Ishikawa (cell line): ENCODE measurements around the gene MAST4.

Experiments used
- CEBPB ChIP-seq: IDR thresholded peaks from 2 replicates; pipeline ENCODE4 v1.6.1; 2012
- CREB1 ChIP-seq: IDR thresholded peaks from 2 replicates; pipeline ENCODE4 v1.6.1; 2012; ENCODE audit warnings: low read depth
- EGR1 ChIP-seq: IDR thresholded peaks from 2 replicates; pipeline ENCODE4 v1.6.1; 2012
- EP300 ChIP-seq: IDR thresholded peaks from 2 replicates; pipeline ENCODE4 v1.6.1; 2012; ENCODE audit warnings: borderline replicate concordance
- FOXM1 ChIP-seq: IDR thresholded peaks from 2 replicates; pipeline ENCODE4 v1.6.1; 2012; ENCODE audit warnings: low read depth, borderline replicate concordance
- MAX ChIP-seq: IDR thresholded peaks from 2 replicates; pipeline ENCODE4 v1.6.1; 2012
- NFIC ChIP-seq: IDR thresholded peaks from 2 replicates; pipeline ENCODE4 v1.6.1; 2012
- RAD21 ChIP-seq: IDR thresholded peaks from 2 replicates; pipeline ENCODE4 v1.6.1; 2012; ENCODE audit warnings: low read depth
- REST ChIP-seq: IDR thresholded peaks from 2 replicates; pipeline ENCODE4 v1.6.1; 2012; ENCODE audit warnings: low read depth, mild to moderate bottlenecking
- TAF1 ChIP-seq: IDR thresholded peaks from 2 replicates; pipeline ENCODE4 v1.6.1; 2012; ENCODE audit warnings: low read depth, mild to moderate bottlenecking
- TCF12 ChIP-seq: IDR thresholded peaks from 2 replicates; pipeline ENCODE4 v1.6.1; 2012; ENCODE audit warnings: low read depth
- TEAD4 ChIP-seq: IDR thresholded peaks from 2 replicates; pipeline ENCODE4 v1.6.1; 2012
- USF1 ChIP-seq: IDR thresholded peaks from 2 replicates; pipeline ENCODE4 v1.6.1; 2012
- YY1 ChIP-seq: IDR thresholded peaks from 2 replicates; pipeline ENCODE4 v1.6.1; 2012; ENCODE audit warnings: low read depth
- ZBTB7A ChIP-seq: IDR thresholded peaks from 2 replicates; pipeline ENCODE4 v1.6.1; 2012; ENCODE audit warnings: low read depth

Gene MAST4

GRCh38 chr5:66931651-66932050, 335.5 kb downstream of the MAST4 start:
- no peak for TF ChIP-seq TCF12

GRCh38 chr5:66932457-66932856, 336.3 kb downstream of the MAST4 start:
- TF ChIP-seq NFIC = no peak
- no peak for TF ChIP-seq TEAD4
- no peak for TF ChIP-seq CREB1

GRCh38 chr5:66933066-66933465, 336.9 kb downstream of the MAST4 start:
- TF ChIP-seq EP300 (no peak), YY1 (no peak), NFIC (no peak), ZBTB7A (no peak), CEBPB (no peak), TCF12 (no peak), USF1 (no peak)

- no peak for TF ChIP-seq TEAD4
Measured at GRCh38 chr5:66939094-66939493, 342.9 kb downstream of the MAST4 start.

GRCh38 chr5:66945389-66946349, 349.5 kb downstream of the MAST4 start:
- no peak for TF ChIP-seq RAD21
- TF ChIP-seq CREB1 = no peak
- no peak for TF ChIP-seq YY1
- TF ChIP-seq EP300 = no peak
- TF ChIP-seq TAF1 = no peak
- TF ChIP-seq TEAD4 = no peak
- no peak for TF ChIP-seq FOXM1
- TF ChIP-seq TCF12 = no peak
- no peak for TF ChIP-seq REST
- no peak for TF ChIP-seq MAX
- no peak for TF ChIP-seq NFIC
- no peak for TF ChIP-seq EGR1
- TF ChIP-seq ZBTB7A = no peak
- TF ChIP-seq CEBPB = no peak
- TF ChIP-seq USF1 = no peak

GRCh38 chr5:66947458-66947857, 351.3 kb downstream of the MAST4 start:
- no peak for TF ChIP-seq CREB1
- TF ChIP-seq TEAD4 = no peak
- no peak for TF ChIP-seq TAF1
- TF ChIP-seq MAX = no peak
- no peak for TF ChIP-seq FOXM1
- TF ChIP-seq NFIC = no peak
- TF ChIP-seq CEBPB = no peak
- TF ChIP-seq EGR1 = no peak
- TF ChIP-seq EP300 = no peak
- TF ChIP-seq ZBTB7A = no peak
- no peak for TF ChIP-seq RAD21
- TF ChIP-seq REST = no peak

GRCh38 chr5:66949066-66949465, 352.9 kb downstream of the MAST4 start:
- TF ChIP-seq TAF1 (no peak), RAD21 (no peak), FOXM1 (no peak), USF1 (no peak), REST (no peak), NFIC (no peak), TEAD4 (no peak), CREB1 (no peak), EGR1 (no peak), MAX (no peak), CEBPB (no peak)
